Measurements from ENCODE around the gene SRPRB.

DNA sequence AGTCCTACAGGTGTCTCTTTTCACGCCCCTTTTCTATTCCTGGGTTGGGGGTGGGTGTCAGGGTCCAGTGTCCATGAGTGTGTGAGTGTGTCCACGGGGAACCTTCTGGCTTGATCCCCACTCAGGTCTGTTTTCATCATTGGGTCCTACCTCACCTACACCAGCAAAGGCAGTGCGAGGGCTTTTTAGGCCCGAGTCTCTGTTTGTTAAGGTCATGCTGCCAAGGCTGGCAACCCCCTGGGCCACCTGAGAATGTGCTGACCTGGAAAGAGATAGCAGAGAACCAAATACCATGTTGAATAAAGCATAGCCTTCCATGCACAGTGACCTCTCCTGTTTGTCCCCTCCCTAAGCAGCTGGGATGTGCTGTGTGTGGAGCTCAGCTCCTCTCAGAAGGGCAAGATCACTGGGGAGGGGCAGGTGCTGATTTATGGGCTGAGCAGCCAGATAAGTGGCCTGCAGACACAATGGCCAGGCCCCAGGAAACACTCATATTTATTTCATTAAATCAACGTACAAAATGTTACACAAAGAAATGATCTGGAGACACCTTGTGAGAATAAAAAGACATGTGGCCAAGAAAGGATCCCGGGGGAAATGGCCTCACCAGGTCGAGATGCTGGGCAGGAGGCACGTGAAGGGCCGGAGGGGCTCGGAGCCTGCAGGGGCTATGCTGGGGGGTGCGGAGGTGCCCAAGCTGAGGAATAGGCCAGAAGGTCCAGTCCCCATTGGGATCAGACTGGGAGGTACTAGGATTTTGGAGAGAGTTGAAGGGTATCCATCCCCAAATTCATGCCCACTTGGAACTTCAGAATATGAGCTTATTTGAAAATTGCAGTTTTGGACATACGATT lies 54.0 kb downstream of the SRPRB start:
- TF ChIP-seq, protein P1, sequence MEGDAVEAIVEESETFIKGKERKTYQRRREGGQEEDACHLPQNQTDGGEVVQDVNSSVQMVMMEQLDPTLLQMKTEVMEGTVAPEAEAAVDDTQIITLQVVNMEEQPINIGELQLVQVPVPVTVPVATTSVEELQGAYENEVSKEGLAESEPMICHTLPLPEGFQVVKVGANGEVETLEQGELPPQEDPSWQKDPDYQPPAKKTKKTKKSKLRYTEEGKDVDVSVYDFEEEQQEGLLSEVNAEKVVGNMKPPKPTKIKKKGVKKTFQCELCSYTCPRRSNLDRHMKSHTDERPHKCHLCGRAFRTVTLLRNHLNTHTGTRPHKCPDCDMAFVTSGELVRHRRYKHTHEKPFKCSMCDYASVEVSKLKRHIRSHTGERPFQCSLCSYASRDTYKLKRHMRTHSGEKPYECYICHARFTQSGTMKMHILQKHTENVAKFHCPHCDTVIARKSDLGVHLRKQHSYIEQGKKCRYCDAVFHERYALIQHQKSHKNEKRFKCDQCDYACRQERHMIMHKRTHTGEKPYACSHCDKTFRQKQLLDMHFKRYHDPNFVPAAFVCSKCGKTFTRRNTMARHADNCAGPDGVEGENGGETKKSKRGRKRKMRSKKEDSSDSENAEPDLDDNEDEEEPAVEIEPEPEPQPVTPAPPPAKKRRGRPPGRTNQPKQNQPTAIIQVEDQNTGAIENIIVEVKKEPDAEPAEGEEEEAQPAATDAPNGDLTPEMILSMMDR (conservative IDR thresholded peaks at IDR 0.05; ENCODE audit: low read depth in 2 of 2) = no peak
- no peak for TF ChIP-seq JUNB (IDR thresholded peaks at IDR 0.05; ENCODE audit: unreplicated experiment)
- TF ChIP-seq EZH2phosphoT487 (IDR thresholded peaks at IDR 0.05; ENCODE audit: unreplicated experiment) = no peak
- TF ChIP-seq REST (IDR thresholded peaks at IDR 0.05; ENCODE audit: unreplicated experiment) = no peak
- TF ChIP-seq POLR2AphosphoS5 (IDR thresholded peaks at IDR 0.05; ENCODE audit: low read depth) = no peak
- no peak for TF ChIP-seq CREB1 (CRISPR knock-in tag; IDR thresholded peaks at IDR 0.05; ENCODE audit: low read depth)
- no peak for TF ChIP-seq EZH2 (IDR thresholded peaks at IDR 0.05; ENCODE audit: low read depth, unreplicated experiment)
